Thyroid gland (tissue), 4 donors: ENCODE data around the gene MMP10. TPM values are rescaled to one million over a fixed set of nuclear protein-coding genes. Genes with fewer than 3 reads are reported as not detected.

Experiments used
- DNase-seq, 2 donors: peaks; one replicate each; pipeline ENCODE4 v3.0.0-alpha.2; 2019
- H3K27ac ChIP-seq, 3 donors: fragments of 200-600 bp; sonication (generic); 1 replicate in 2 of 3; 2 replicates in 1 of 3; pipeline ENCODE4 v1.5.1; 2016 to 2019; ENCODE audit warnings: mild to moderate bottlenecking in 1 of 3, moderate library complexity in 1 of 3
- H3K27me3 ChIP-seq: fragments of 200-600 bp; sonication (generic); one replicate; pipeline ENCODE4 v1.5.1; 2019
- H3K36me3 ChIP-seq, 2 donors: fragments of 200-600 bp; sonication (generic); one replicate each; pipeline ENCODE4 v1.5.1; 2016 to 2019
- H3K4me1 ChIP-seq, 2 donors: fragments of 200-600 bp; sonication (generic); one replicate each; pipeline ENCODE4 v1.5.1; 2017 to 2019
- H3K4me3 ChIP-seq, 3 donors: fragments of 200-600 bp; sonication (generic); replicated peaks in 1 of 3; 1 replicate in 2 of 3; 2 replicates in 1 of 3; pipeline ENCODE4 v1.5.1; 2016; ENCODE audit warnings: mild to moderate bottlenecking in 1 of 3
- H3K9me3 ChIP-seq: fragments of 200-600 bp; sonication (generic); one replicate; pipeline ENCODE4 v1.5.1; 2017
- CTCF ChIP-seq, 6 experiments: fragments of 200-600 bp in 3 of 6; fragments of 450-650 bp in 3 of 6; sonication (generic) in 3 of 6; IDR thresholded peaks; one replicate each; pipeline ENCODE4 v1.5.1; 2016 to 2019; ENCODE audit warnings: antibody characterized with exemption in 6 of 6, mild to moderate bottlenecking in 2 of 6, inconsistent platforms in 1 of 6, moderate library complexity in 1 of 6
- POLR2A ChIP-seq, 2 donors: fragments of 450-650 bp; IDR thresholded peaks; one replicate each; pipeline ENCODE4 v1.6.1; 2017; ENCODE audit warnings: antibody characterized with exemption in 2 of 2, mild to moderate bottlenecking in 2 of 2, moderate library complexity in 1 of 2
- WGBS, 2 donors: methylation state at CpG; one replicate each; pipeline ENCODE4 v1.1.5; 2017; 5-methylcytosine and 5-hydroxymethylcytosine counted together
- intact Hi-C: fragments of 100-400 bp; cut with DNase I; formaldehyde crosslinking; loops from one replicate; pipeline ENCODE4 v1.15.1; 2023
- total RNA-seq, 4 donors: library from RNA; depleted of rRNA; stranded (reverse); fragments of >200 nt; gene quantifications; one replicate each; pipeline ENCODE4 v1.2.3, GENCODE V29; 2016

Gene MMP10
- total RNA-seq, 4 donors from 2014 or later = not detected

- Histone ChIP-seq H3K36me3 (no peaks in the 10 kb centered on the region), H3K27me3 (no peaks in the 10 kb centered on the region), H3K4me1 (no peaks in the 10 kb centered on the region), H3K9me3 (no peaks in the 10 kb centered on the region), H3K4me3 (no peak overlapping the region), H3K27ac (no peak overlapping the region)
- intact Hi-C loops = no loop called here
- 35 to 38% methylated on average over 9 of the region's 9 CpGs for WGBS, 2 donors
- DNase-seq = no peak
- TF ChIP-seq CTCF (IDR thresholded peaks at IDR 0.05) = no peak
- TF ChIP-seq POLR2A (IDR thresholded peaks at IDR 0.05) = no peak
Observed at GRCh38 chr11:102729849-102730815, 50.3 kb downstream of the MMP10 start.

- DNase-seq = no peak
- no peak overlapping the region for H3K27ac ChIP-seq
- intact Hi-C loops = no loop called here
- no peak for TF ChIP-seq CTCF (IDR thresholded peaks at IDR 0.05)
- no peak for TF ChIP-seq POLR2A (IDR thresholded peaks at IDR 0.05)
- no peaks in the 10 kb centered on the region for H3K36me3 ChIP-seq
- no peaks in the 10 kb centered on the region for H3K9me3 ChIP-seq
- H3K4me1 ChIP-seq = no peaks in the 10 kb centered on the region
- H3K4me3 ChIP-seq = no peak overlapping the region
- H3K27me3 ChIP-seq = no peaks in the 10 kb centered on the region
- WGBS, 2 donors = 78 to 83% methylated on average over 2 of the region's 2 CpGs
Observed at GRCh38 chr11:102727890-102728289, 52.5 kb downstream of the MMP10 start.

- Histone ChIP-seq H3K9me3 (no peaks in the 10 kb centered on the region), H3K4me3 (no peak within 1 kb of the TSS), H3K27ac (no peak within 1 kb of the TSS), H3K4me1 (no peaks in the 10 kb centered on the region), H3K27me3 (no peaks in the 10 kb centered on the region), H3K36me3 (no peaks in the 10 kb centered on the region)
- intact Hi-C loops = no loop called here
- 38% methylated on average over 2 of the region's 2 CpGs for WGBS, 2 donors
- DNase-seq = no peak
- TF ChIP-seq CTCF (IDR thresholded peaks at IDR 0.05) = no peak
- TF ChIP-seq POLR2A (IDR thresholded peaks at IDR 0.05) = no peak
Observed at GRCh38 chr11:102724904-102725500, 55.4 kb downstream of the MMP10 start, which contains the start of gene MMP8. Gene MMP8, minus strand, starts transcription at chr11:102724954. Its CDS starts 99 bp downstream, at chr11:102724855.

- H3K4me1 ChIP-seq = no peaks in the 10 kb centered on the region
- no peak overlapping the region for H3K27ac ChIP-seq
- DNase-seq = no peak
- intact Hi-C loops = no loop called here
- H3K27me3 ChIP-seq = no peaks in the 10 kb centered on the region
- H3K9me3 ChIP-seq = no peaks in the 10 kb centered on the region
- TF ChIP-seq POLR2A (IDR thresholded peaks at IDR 0.05) (no peak), CTCF (IDR thresholded peaks at IDR 0.05) (no peak)
- no peak overlapping the region for H3K4me3 ChIP-seq
- H3K36me3 ChIP-seq = no peaks in the 10 kb centered on the region
Observed at GRCh38 chr11:102722821-102723220, 57.6 kb downstream of the MMP10 start.

Other genes starting within 250 kb of the MMP10 start
- gene MMP7, start 249.9 kb downstream of the MMP10 start, total RNA-seq = 1 to 10 TPM in 1 of 4 donors, not detected in 3; 1.2 TPM
- not detected for gene MMP20, start 155.3 kb downstream of the MMP10 start, total RNA-seq
- under 1 TPM in 2 of 4 donors, not detected in 2; 0.22 to 0.67 TPM for gene MMP27, start 74.9 kb downstream of the MMP10 start, total RNA-seq
- gene MMP8, start 55.7 kb downstream of the MMP10 start, total RNA-seq = under 1 TPM in 2 of 4 donors, not detected in 2; 0.24 to 0.45 TPM
- not detected for gene MMP1, start 17.5 kb upstream of the MMP10 start, total RNA-seq
- gene MMP3, start 63.0 kb upstream of the MMP10 start, total RNA-seq = 10 to 100 TPM in 1 of 4 donors, 1 to 10 TPM in 1, not detected in 2; 1.2 to 14.5 TPM
- gene MMP12, start 94.4 kb upstream of the MMP10 start, total RNA-seq = not detected
- gene MMP13, start 175.1 kb upstream of the MMP10 start, total RNA-seq = not detected